ENCODE data around the gene LHFPL6. TPM values are rescaled to one million over a fixed set of nuclear protein-coding genes. Genes with fewer than 3 reads are reported as not detected.

Gene LHFPL6
- total and polyA plus RNA-seq, 8 donors, result 1.8 to 13.4 (median 7.1) TPM

GRCh38 chr13:39501702-39502324, 101.2 kb downstream of the LHFPL6 start:
- WGBS, 2 donors, result 75 to 78% methylated on average over 3 of the region's 3 CpGs
- DNase-seq (no peak), FAIRE-seq (no peak)

DNA sequence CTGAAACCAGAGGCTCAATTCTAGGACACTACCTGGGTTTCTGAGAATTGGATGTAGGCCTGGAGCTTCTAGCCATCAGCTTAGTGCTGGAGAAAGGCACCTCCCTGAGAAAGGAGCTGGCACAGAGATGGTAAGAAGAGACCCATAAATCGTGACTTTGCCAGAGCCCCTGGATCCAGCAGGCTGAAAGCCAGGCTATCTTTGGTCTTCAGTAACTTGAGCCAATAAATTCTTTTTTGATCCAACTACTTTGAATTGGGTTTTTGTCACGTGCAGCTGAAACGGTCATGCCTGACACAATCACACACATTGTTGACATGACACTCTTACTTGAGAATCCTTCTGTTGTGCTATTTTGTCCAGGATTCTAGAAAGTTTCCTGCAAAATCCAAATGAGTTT, 103.4 kb downstream of the LHFPL6 start:
- DNase-seq (no peak), ATAC-seq (no peak), FAIRE-seq (no peak)
- H3K4me3 ChIP-seq, result no peak overlapping the region
- intact Hi-C loops (cut with DNase I), result no loop called here
- H3K27ac ChIP-seq, result no peak overlapping the region
- no peaks in the 10 kb centered on the region for H3K9me3 ChIP-seq
- no peak for TF ChIP-seq CTCF (IDR thresholded peaks at IDR 0.05)
- H3K27me3 ChIP-seq, result no peaks in the 10 kb centered on the region
- H3K36me3 ChIP-seq, result no peaks in the 10 kb centered on the region
- WGBS, 2 donors, result 47 to 53% methylated on average over 3 of the region's 3 CpGs
- H3K4me1 ChIP-seq, result no peaks in the 10 kb centered on the region

More at GRCh38 chr13:39501702-39502324, 101.2 kb downstream of the LHFPL6 start:
- intact Hi-C loops (cut with DNase I), result no loop called here
- Histone ChIP-seq H3K36me3 (no peaks in the 10 kb centered on the region), H3K27ac (no peak overlapping the region), H3K9me3 (no peaks in the 10 kb centered on the region), H3K4me3 (no peak overlapping the region), H3K4me1 (no peaks in the 10 kb centered on the region), H3K27me3 (no peaks in the 10 kb centered on the region)
- TF ChIP-seq CTCF (IDR thresholded peaks at IDR 0.05), result no peak
- peak in 2 of 4 donors; percentile 14 to 15 for ATAC-seq

DNA sequence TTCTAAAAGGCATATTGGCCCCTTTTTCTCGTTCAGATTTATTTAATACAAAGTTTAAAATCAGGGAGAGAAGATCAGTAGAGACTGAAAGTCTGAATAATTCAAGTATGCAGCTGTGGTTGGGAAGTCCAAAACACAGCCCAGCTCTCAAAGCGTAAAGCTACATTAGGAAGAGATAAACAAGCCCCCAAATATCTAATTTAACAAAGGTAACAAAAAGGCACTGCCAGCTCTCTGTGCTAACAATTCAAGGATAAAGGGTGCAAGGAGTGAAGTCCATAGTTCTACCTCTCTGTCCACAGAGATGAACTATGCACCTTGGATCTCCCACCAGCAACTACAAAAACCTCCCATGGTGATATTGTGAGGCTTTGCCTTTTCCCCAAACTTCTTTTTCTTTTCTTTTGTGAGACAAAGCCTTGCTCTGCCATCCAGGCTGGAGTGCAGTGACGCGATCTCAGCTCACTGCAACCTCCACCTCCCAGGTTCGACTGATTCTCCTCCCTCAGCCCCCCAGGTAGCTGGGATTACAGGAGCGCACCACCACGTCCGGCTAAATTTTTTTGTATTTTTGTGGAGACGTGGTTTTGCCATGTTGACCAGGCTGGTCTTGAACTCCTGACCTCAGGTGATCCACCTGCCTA, 104.4 kb downstream of the LHFPL6 start:
- H3K36me3 ChIP-seq, result no peaks in the 10 kb centered on the region
- no peaks in the 10 kb centered on the region for H3K4me1 ChIP-seq
- H3K4me3 ChIP-seq, result no peak overlapping the region
- no peak overlapping the region for H3K27ac ChIP-seq
- TF ChIP-seq CTCF (IDR thresholded peaks at IDR 0.05), result no peak
- ATAC-seq (no peak), DNase-seq (no peak), FAIRE-seq (no peak)
- intact Hi-C loops (cut with DNase I), result no loop called here
- WGBS, 2 donors, result 78 to 81% methylated on average over 9 of the region's 9 CpGs
- no peaks in the 10 kb centered on the region for H3K27me3 ChIP-seq
- no peaks in the 10 kb centered on the region for H3K9me3 ChIP-seq

DNA sequence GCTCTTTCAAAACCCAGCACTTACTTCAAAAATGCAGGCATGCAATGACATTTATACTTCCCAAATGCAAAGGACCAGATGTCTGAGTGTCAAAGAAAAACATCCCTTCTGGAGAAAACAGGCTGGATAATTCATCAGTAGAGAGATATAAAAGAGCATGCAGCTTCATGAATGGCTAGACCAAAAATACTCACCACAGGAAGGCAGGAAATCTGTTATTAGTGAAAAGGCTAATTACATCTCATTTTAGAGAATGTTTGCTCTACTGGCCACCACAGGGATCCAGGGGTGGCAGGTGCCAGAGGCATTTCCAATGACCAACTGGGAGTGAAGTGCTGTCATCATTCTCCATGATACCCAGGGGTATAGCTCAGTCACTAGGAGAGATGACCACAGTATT, 106.5 kb downstream of the LHFPL6 start:
- no peak for TF ChIP-seq CTCF (IDR thresholded peaks at IDR 0.05)
- Histone ChIP-seq H3K9me3 (no peaks in the 10 kb centered on the region), H3K36me3 (no peaks in the 10 kb centered on the region), H3K27ac (no peak overlapping the region), H3K4me3 (no peak overlapping the region), H3K4me1 (no peaks in the 10 kb centered on the region), H3K27me3 (no peaks in the 10 kb centered on the region)
- ATAC-seq (no peak), FAIRE-seq (no peak), DNase-seq (no peak)
- intact Hi-C loops (cut with DNase I), result no loop called here

- intact Hi-C loops (cut with DNase I), result no loop called here
- DNase-seq (no peak), FAIRE-seq (no peak), ATAC-seq (no peak)
- no peak overlapping the region for H3K27ac ChIP-seq
- no peaks in the 10 kb centered on the region for H3K4me1 ChIP-seq
- no peaks in the 10 kb centered on the region for H3K27me3 ChIP-seq
- no peaks in the 10 kb centered on the region for H3K9me3 ChIP-seq
- no peak overlapping the region for H3K4me3 ChIP-seq
- 78 to 84% methylated on average over 3 of the region's 3 CpGs for WGBS, 2 donors
- no peaks in the 10 kb centered on the region for H3K36me3 ChIP-seq
- TF ChIP-seq CTCF (IDR thresholded peaks at IDR 0.05), result no peak
These were observed 108.4 kb downstream of the LHFPL6 start for GRCh38 chr13:39494633-39495032.
